Measurements from ENCODE around the gene HTR4. TPM values are rescaled to one million over a fixed set of nuclear protein-coding genes. Genes with fewer than 3 reads are reported as not detected.
A peak's percentile ranks its signal among the peaks of the same experiment; 100 is the strongest.

HTR4 gene
- total RNA-seq (not detected), total RNA-seq (0 to 0.20 (median 0) reads per million in 29 experiments)
- total RNA-seq (2013): not detected

GRCh38 chr5:148653836-148654781 is at the start of gene HTR4:
Gene HTR4, minus strand, starts transcription at chr5:148654527. Its CDS starts 17,513 bp downstream, at chr5:148637014.
- Histone ChIP-seq H3K36me3 (ENCODE audit: control insufficient read depth in 2 of 2, extremely low read depth in 1 of 2, insufficient read depth in 1 of 2, low read length in 1 of 2) (no peaks in the 10 kb centered on the region), H3K4me3 (ENCODE audit: control insufficient read depth in 1 of 2, extremely low read depth in 1 of 2, low read length in 1 of 2) (peak within 1 kb of the TSS in 1 of 2 donors; percentile 15), H3K9me3 (no peaks in the 10 kb centered on the region), H3K27ac (ENCODE audit: low read length) (no peak within 1 kb of the TSS), H3K27me3 (replicated peaks in 1 of 2; ENCODE audit: control insufficient read depth in 2 of 2, extremely low read depth in 1 of 2, insufficient read depth in 2 of 2, low read length in 1 of 2) (peaks cover 17 to 22% of the 10 kb centered on the region in 2 experiments), H3K4me1 (ENCODE audit: control insufficient read depth in 1 of 2, extremely low read depth in 1 of 2, insufficient read depth in 2 of 2, low read length in 2 of 2) (no peaks in the 10 kb centered on the region)
- no peaks in the 10 kb centered on the region for H3K36me3 Mint-ChIP-seq
- ChIA-PET POLR2A (no interaction called here), CTCF (no interaction called here)
- no peak within 1 kb of the TSS for H3K4me3 Mint-ChIP-seq
- H3K4me1 Mint-ChIP-seq: peaks cover 0 to 4% (median 3%) of the 10 kb centered on the region in 3 donors
- ATAC-seq (replicated peaks in 1 of 4): peak in 1 of 4 experiments; percentile 9
- H3K27me3 Mint-ChIP-seq: peaks cover 43 to 44% of the 10 kb centered on the region in 2 donors
- no peaks in the 10 kb centered on the region for H3K9me3 Mint-ChIP-seq
- 8% methylated on average over 66 of the region's 72 CpGs for WGBS (ENCODE audit: insufficient coverage)
- H3K27ac Mint-ChIP-seq: no peak within 1 kb of the TSS
- DNase-seq: no peak

- Mint-ChIP-seq H3K4me3 (no peak overlapping the region), H3K4me1 (no peaks in the 10 kb centered on the region), H3K27me3 (peaks cover 19 to 21% of the 10 kb centered on the region in 2 donors), H3K9me3 (peaks cover 7 to 10% (median 8%) of the 10 kb centered on the region in 3 donors), H3K36me3 (no peaks in the 10 kb centered on the region), H3K27ac (no peak overlapping the region)
- DNase-seq (no peak), ATAC-seq (replicated peaks in 1 of 4) (no peak)
- Histone ChIP-seq H3K27ac (ENCODE audit: low read length) (no peak overlapping the region), H3K4me3 (ENCODE audit: control insufficient read depth in 1 of 2, extremely low read depth in 1 of 2, low read length in 1 of 2) (no peak overlapping the region), H3K36me3 (ENCODE audit: control insufficient read depth in 2 of 2, extremely low read depth in 1 of 2, insufficient read depth in 1 of 2, low read length in 1 of 2) (no peaks in the 10 kb centered on the region), H3K9me3 (no peaks in the 10 kb centered on the region), H3K4me1 (ENCODE audit: control insufficient read depth in 1 of 2, extremely low read depth in 1 of 2, insufficient read depth in 2 of 2, low read length in 2 of 2) (no peaks in the 10 kb centered on the region), H3K27me3 (replicated peaks in 1 of 2; ENCODE audit: control insufficient read depth in 2 of 2, extremely low read depth in 1 of 2, insufficient read depth in 2 of 2, low read length in 1 of 2) (no peaks in the 10 kb centered on the region)
- CTCF ChIA-PET: interaction anchor here in 1 of 2 donors (1.4 kb wide), 1 partner anchor 29 kb away, joined by 3 read pairs; no protein-coding TSS in a partner anchor
- POLR2A ChIA-PET: interaction anchor here in 1 of 2 donors (0.8 kb wide), 1 partner anchor 547 kb away, joined by 3 read pairs; no protein-coding TSS in a partner anchor
These were observed 47.8 kb upstream of the HTR4 start for GRCh38 chr5:148702019-148702596.

- Mint-ChIP-seq H3K27me3 (peaks cover 18 to 22% of the 10 kb centered on the region in 2 donors), H3K36me3 (no peaks in the 10 kb centered on the region), H3K9me3 (peaks cover 6 to 10% (median 8%) of the 10 kb centered on the region in 3 donors), H3K27ac (no peak overlapping the region), H3K4me1 (no peaks in the 10 kb centered on the region), H3K4me3 (no peak overlapping the region)
- ChIA-PET POLR2A (no interaction called here), CTCF (interaction anchor here in 1 of 2 donors (0.5 kb wide), 1 partner anchor 80 kb away, joined by 3 read pairs; no protein-coding TSS in a partner anchor)
- H3K36me3 ChIP-seq (ENCODE audit: control insufficient read depth in 2 of 2, extremely low read depth in 1 of 2, insufficient read depth in 1 of 2, low read length in 1 of 2): no peaks in the 10 kb centered on the region
- H3K4me3 ChIP-seq (ENCODE audit: control insufficient read depth in 1 of 2, extremely low read depth in 1 of 2, low read length in 1 of 2): no peak overlapping the region
- no peak overlapping the region for H3K27ac ChIP-seq (ENCODE audit: low read length)
- no peaks in the 10 kb centered on the region for H3K9me3 ChIP-seq
- DNase-seq: no peak
- no peaks in the 10 kb centered on the region for H3K27me3 ChIP-seq (replicated peaks in 1 of 2; ENCODE audit: control insufficient read depth in 2 of 2, extremely low read depth in 1 of 2, insufficient read depth in 2 of 2, low read length in 1 of 2)
- no CpG with 5 or more reads among the region's 3 CpGs for WGBS (ENCODE audit: insufficient coverage)
- ATAC-seq (replicated peaks in 1 of 4): no peak
- no peaks in the 10 kb centered on the region for H3K4me1 ChIP-seq (ENCODE audit: control insufficient read depth in 1 of 2, extremely low read depth in 1 of 2, insufficient read depth in 2 of 2, low read length in 2 of 2)
These were observed 44.7 kb upstream of the HTR4 start for GRCh38 chr5:148699028-148699427.

- H3K36me3 ChIP-seq (ENCODE audit: control insufficient read depth in 2 of 2, extremely low read depth in 1 of 2, insufficient read depth in 1 of 2, low read length in 1 of 2): no peaks in the 10 kb centered on the region
- DNase-seq (no peak), ATAC-seq (replicated peaks in 1 of 4) (no peak)
- peaks cover 3 to 10% (median 8%) of the 10 kb centered on the region in 3 donors for H3K9me3 Mint-ChIP-seq
- ChIA-PET POLR2A (no interaction called here), CTCF (interaction anchor here in 1 of 2 donors (0.6 kb wide), 1 partner anchor 1244 kb away, joined by 5 read pairs; no protein-coding TSS in a partner anchor)
- no peak overlapping the region for H3K4me3 Mint-ChIP-seq
- H3K4me1 Mint-ChIP-seq: no peaks in the 10 kb centered on the region
- H3K9me3 ChIP-seq: no peaks in the 10 kb centered on the region
- WGBS (ENCODE audit: insufficient coverage): no CpG with 5 or more reads among the region's 2 CpGs
- no peak overlapping the region for H3K4me3 ChIP-seq (ENCODE audit: control insufficient read depth in 1 of 2, extremely low read depth in 1 of 2, low read length in 1 of 2)
- H3K27me3 ChIP-seq (replicated peaks in 1 of 2; ENCODE audit: control insufficient read depth in 2 of 2, extremely low read depth in 1 of 2, insufficient read depth in 2 of 2, low read length in 1 of 2): no peaks in the 10 kb centered on the region
- H3K27ac Mint-ChIP-seq: no peak overlapping the region
- no peaks in the 10 kb centered on the region for H3K36me3 Mint-ChIP-seq
- peaks cover 14 to 17% of the 10 kb centered on the region in 2 donors for H3K27me3 Mint-ChIP-seq
- H3K27ac ChIP-seq (ENCODE audit: low read length): no peak overlapping the region
- H3K4me1 ChIP-seq (ENCODE audit: control insufficient read depth in 1 of 2, extremely low read depth in 1 of 2, insufficient read depth in 2 of 2, low read length in 2 of 2): no peaks in the 10 kb centered on the region
These were observed 43.5 kb upstream of the HTR4 start for GRCh38 chr5:148697809-148698196.

- no peak overlapping the region for H3K4me3 ChIP-seq (ENCODE audit: control insufficient read depth in 1 of 2, extremely low read depth in 1 of 2, low read length in 1 of 2)
- DNase-seq (no peak), ATAC-seq (replicated peaks in 1 of 4) (no peak)
- Mint-ChIP-seq H3K4me3 (no peak overlapping the region), H3K27ac (no peak overlapping the region), H3K36me3 (no peaks in the 10 kb centered on the region), H3K9me3 (peaks cover 3 to 8% (median 7%) of the 10 kb centered on the region in 3 donors), H3K4me1 (no peaks in the 10 kb centered on the region), H3K27me3 (peaks cover 14 to 17% of the 10 kb centered on the region in 2 donors)
- H3K27me3 ChIP-seq (replicated peaks in 1 of 2; ENCODE audit: control insufficient read depth in 2 of 2, extremely low read depth in 1 of 2, insufficient read depth in 2 of 2, low read length in 1 of 2): no peaks in the 10 kb centered on the region
- H3K36me3 ChIP-seq (ENCODE audit: control insufficient read depth in 2 of 2, extremely low read depth in 1 of 2, insufficient read depth in 1 of 2, low read length in 1 of 2): no peaks in the 10 kb centered on the region
- POLR2A ChIA-PET: interaction anchor here in 1 of 2 donors (0.6 kb wide), 1 partner anchor 370 kb away, joined by 3 read pairs; no protein-coding TSS in a partner anchor
- 82% methylated on average over 2 of the region's 6 CpGs for WGBS (ENCODE audit: insufficient coverage)
- no peak overlapping the region for H3K27ac ChIP-seq (ENCODE audit: low read length)
- H3K4me1 ChIP-seq (ENCODE audit: control insufficient read depth in 1 of 2, extremely low read depth in 1 of 2, insufficient read depth in 2 of 2, low read length in 2 of 2): no peaks in the 10 kb centered on the region
- CTCF ChIA-PET: no interaction called here
- no peaks in the 10 kb centered on the region for H3K9me3 ChIP-seq
These were observed 43.0 kb upstream of the HTR4 start for GRCh38 chr5:148697180-148697808.

Measured in T-cell (primary cell).